GM18870 (cell line): ENCODE data around the gene NPLOC4.

Source experiments
- ATAC-seq: cut with Tn5 transposase; IDR thresholded peaks from one replicate; pipeline ENCODE4 v1.9.1; 2021; ENCODE audit warnings: moderate library complexity; ENCODE audit not compliant: unreplicated experiment

NPLOC4 gene

GRCh38 chr17:81664051-81664470 lies 27.1 kb upstream of the NPLOC4 start:
- no peak for ATAC-seq

GRCh38 chr17:81662002-81662401 lies 25.1 kb upstream of the NPLOC4 start:
- ATAC-seq: no peak

DNA sequence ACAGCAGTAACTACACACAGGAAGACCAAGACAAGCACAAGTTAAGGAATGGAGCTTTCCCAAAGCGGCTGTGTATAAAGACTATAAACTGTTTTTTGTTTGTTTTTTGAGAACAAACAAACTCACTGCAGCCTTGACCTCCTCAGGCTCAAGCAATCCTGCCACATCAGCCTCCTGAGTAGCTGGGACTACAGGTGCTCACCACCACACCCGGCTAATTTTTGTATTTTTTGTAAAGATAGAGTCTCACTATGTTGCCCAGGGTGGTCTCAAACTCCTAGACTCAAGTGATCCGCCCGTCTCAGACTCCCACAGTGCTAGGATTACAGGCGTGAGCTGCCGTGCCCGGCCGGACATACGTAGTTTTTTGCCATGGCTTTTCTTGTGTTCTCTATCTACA lies 23.5 kb upstream of the NPLOC4 start:
- ATAC-seq: no peak

- no peak for ATAC-seq
Observed at GRCh38 chr17:81659038-81659437, 22.1 kb upstream of the NPLOC4 start.

DNA sequence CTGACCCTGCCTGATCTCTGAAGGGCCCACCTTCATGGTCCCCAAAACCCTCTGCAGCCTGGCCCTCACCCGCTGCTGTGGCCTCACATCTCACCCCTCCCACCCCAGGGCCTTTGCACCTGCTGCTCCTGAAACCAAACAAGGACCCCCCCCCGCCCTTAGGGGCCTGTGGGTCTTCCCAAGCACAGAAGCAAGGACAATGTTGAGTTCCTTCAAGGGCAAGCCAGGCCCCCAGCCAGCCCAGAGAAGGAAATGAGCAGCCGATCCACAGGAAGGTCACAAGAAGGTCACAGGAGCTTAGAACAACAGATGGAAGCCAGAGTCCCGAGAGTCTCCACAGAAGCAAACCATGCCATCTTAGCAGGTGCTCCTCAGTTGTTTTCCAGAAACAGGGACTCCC lies 19.9 kb upstream of the NPLOC4 start:
- ATAC-seq: no peak

DNA sequence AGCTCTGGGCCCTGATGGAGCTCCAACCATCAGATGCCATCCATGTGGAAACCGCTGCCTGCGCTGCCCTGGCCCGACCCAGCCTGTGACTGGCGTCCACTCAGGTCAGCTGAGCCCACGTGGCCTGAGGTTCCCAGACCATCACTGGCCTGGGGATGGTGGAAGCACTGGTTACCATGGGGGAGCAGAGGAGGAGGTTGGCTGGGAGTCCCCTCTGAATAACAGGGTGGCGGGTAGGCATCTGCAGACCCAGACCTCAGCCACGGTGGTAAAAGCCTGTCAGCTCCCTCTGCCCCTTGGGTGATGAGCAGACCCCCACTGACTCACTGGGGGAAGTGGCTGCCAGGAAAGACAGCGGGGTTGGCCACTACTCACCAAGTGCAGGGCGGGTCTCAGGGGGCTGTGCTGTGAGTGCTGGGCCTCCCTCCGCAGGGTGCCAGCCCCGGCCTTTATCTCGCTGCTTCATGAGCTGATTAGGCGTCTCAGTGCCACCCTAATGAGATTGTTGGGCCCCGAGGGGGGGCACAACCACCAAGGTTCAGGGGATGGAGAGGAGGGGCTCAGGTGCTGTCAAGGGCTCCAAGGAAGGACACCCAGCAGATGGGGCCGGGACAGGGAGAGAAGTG lies 19.3 kb upstream of the NPLOC4 start, which contains the start of gene PDE6G:
TSS of gene PDE6G (minus strand) at position 425 of the 626 bp plus-strand sequence. CDS start 3,237 bp downstream, outside the sequence.
- ATAC-seq: no peak

DNA sequence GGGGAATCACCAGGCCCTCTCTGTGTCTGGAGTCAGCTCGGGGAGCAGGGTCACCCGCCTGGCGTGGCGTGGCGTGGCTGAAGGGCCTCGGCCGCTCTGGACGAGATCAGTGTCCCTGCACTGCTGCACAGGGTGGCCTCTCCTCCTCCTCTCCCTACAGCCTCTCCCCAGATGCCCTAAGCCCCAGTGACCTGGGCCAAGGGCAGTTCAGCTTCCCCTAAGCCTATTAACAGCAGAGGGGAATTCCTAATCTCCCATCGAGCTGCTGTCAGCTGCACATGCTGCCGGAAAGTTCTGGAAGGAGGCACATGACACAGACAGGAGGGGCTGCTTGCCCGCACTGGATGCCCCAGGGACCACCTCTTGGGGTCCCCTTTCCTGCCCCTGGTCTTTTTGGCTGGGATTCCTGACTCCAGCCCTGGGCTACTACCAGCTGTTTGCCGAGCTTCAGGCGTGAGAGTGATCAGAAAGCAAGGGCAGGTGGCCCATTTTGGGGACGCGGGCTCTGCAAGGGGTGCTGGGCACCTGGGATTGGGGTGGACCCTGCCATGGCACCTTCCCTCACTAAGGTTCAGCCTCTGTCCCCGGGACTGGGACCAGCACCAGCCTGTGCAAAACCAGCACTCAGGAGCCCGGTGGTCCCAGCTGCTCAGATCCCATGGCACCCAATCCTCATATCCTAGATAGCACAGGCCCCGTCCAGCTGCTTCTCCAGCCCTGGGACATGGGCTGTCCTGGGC lies 18.6 kb upstream of the NPLOC4 start:
- ATAC-seq: no peak

GRCh38 chr17:81652906-81653771 lies 16.2 kb upstream of the NPLOC4 start:
- ATAC-seq: no peak

- ATAC-seq: no peak
Observed at GRCh38 chr17:81651692-81652091, 14.8 kb upstream of the NPLOC4 start.

GRCh38 chr17:81650951-81651350 lies 14.0 kb upstream of the NPLOC4 start:
- no peak for ATAC-seq

DNA sequence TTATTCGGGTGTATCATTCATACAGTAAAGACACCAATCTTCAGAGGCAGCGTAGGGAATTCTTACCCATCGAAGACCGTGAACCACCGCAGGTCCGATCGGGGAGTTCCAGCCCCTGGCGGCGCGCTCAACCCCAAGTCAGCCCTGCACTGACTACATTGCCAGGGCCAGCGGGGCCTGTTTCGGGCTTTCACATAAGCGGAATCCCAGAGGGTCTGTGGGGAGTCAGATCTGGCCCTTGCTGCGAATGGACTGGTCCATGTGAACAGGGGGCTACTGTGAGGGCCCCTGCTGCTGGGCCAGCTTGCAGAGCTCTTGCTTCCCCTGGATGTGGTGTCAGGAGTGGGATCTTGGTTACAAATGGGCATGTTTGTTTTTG lies 11.8 kb upstream of the NPLOC4 start:
- no peak for ATAC-seq

DNA sequence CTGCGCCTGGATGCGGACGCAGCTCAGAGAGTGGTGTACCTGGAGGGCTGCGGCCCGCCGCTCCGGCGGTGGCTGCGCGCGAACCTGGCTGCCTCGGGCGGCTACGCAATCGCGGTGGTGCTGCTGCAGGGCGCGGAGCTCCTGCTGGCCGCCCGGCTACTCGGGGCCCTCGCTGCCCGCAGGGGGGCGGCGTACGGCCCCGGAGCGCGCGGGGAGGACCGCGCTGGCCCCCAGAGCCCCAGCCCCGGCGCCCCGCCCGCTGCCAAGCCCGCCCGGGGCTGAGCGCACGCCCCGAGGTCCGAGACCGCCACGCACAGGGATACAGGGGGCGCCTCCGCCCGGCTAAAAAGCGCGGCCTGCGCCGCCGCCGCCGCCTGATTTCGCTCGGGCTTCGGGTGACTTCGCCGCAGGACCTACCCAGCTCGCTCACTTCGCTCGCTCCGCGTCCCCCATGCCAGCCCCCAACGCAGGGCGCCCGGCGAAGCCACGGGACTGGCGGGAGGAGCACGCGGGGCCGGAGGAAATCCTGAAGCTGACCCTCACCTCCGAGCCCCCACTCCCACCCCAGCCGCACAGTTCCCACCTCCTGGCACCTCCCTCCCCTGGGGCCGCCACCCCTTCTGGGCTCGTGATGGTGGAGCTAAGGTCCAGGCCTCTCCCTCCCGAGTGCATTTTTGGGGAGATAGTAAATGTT lies 11.2 kb upstream of the NPLOC4 start:
- no peak for ATAC-seq

- no peak for ATAC-seq
Observed at GRCh38 chr17:81647640-81648012, 10.7 kb upstream of the NPLOC4 start.

DNA sequence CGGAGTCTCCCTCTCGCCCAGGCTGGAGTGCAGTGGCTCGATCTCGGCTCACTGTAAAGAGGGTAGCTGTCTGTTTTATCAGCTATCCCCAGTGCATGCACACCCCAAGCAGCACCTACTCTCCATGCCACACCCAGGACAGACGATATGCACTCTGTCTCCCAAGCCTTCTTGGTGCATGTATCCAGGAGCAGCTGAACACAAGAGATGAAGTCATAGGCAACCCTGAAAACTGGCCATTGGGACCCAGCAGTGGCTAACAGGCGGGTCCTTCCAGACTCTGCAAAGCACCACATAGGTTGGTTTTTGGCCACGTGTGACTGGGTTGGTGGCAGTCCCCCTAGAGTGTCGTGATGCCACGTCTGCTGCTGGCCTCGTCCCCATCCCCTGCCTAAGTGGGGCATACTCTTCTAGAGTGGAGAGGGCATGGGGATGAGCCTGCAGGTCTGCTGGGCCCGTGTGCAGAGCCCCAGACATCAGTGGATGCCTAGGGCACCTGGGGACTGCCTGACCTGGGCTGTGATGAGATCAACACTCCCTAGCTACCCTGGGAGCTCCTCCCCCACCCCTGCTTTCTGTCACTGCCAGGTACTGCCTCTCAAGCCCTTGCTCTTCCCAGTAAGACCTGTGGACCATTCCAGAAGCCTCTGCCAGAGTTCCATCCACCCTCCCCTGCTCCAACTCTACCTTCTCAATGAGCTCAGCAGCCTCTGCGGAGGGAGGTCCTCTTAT lies 10.1 kb upstream of the NPLOC4 start:
- ATAC-seq: no peak

GRCh38 chr17:81644976-81645952 lies 8.4 kb upstream of the NPLOC4 start:
- no peak for ATAC-seq

DNA sequence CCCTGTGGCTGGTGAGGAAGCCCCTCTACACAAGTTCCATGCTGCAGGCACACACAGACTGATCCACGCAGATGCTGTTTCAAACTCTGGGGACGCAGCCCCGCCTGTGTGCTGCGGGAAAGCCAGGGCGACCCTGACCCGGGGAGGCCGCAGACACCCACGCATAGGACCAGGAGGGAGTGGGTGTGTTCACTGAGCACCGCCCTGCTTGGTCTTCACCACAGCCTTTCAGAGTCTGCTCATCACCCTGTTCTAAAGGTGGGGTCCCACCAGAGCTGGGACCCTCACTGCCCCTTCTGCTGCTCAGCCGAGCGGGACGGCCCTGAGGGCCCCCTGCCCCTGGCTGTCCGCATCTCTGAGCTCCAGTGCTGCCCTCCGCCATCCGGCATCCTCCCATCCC lies 7.6 kb upstream of the NPLOC4 start:
- ATAC-seq: no peak

DNA sequence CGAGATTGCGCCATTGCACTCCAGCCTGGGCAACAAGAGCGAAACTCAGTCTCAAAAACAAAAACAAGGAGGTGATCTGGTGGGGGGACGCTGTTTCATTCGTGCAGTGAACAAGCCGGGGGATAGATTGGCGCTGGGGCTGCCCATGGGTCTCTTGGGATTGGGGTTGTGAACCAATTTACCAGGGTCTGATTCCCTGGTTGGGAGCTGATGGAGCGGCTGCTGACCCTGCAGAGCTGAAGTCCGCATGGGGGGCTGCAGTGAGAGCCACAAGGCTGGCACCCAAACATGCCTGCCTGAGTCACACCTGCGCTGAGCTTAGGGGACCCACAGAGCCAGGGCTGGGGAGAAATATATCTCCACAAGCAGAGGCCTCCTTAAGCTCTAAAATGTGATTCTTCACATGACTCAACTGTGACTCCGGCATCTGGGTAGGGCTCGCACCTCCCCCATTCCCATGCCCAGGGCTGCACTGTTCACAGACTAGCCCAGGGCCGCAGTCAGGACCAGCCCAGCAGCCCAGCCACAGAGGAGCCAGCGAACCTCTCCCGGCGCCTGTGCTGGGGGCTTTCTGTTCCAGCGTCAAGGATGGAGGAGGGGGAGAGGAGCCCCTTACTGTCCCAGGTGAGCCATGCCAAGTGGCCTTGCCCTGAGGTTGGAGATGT lies 5.0 kb upstream of the NPLOC4 start:
- ATAC-seq: no peak

DNA sequence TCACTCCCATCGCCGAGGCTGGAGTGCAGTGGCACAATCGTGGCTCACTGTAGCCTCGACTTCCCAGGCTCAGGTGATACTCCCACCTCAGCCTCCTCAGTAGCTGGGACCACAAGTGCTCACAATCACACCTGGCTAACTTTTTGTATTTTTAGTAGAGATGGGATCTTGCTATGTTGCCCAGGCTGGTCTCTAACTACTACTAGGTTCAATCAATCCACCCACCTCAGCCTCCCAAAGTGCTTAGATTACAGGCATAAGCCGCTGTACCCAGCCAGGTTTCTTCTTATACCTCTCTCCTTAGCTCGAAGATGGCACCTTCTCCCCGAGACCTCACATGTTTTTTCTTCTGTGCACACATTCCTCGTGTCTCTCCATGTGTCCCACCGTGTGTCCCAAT lies 3.1 kb upstream of the NPLOC4 start:
- no peak for ATAC-seq

GRCh38 chr17:81638683-81639082 lies 1.8 kb upstream of the NPLOC4 start:
- ATAC-seq: no peak
